Nephron progenitor cell (in vitro differentiated cells): Measurements from ENCODE around the gene GRIK3.

Experiments
- DNase-seq: peaks from one replicate; pipeline ENCODE4 v3.0.0; 2021
- H3K27ac Mint-ChIP-seq: 2 replicates; pipeline ENCODE4 v1.8.0; 2021; ENCODE audit warnings: mild to moderate bottlenecking, moderate library complexity, mixed read lengths
- H3K27me3 Mint-ChIP-seq: 2 replicates; pipeline ENCODE4 v1.8.0; 2021; ENCODE audit warnings: mild to moderate bottlenecking, low read depth, mixed read lengths; ENCODE audit not compliant: poor library complexity
- H3K36me3 Mint-ChIP-seq: 2 replicates; pipeline ENCODE4 v1.8.0; 2021; ENCODE audit warnings: low read depth, mixed read lengths
- H3K4me1 Mint-ChIP-seq: 2 replicates; pipeline ENCODE4 v1.8.0; 2021; ENCODE audit warnings: mixed read lengths
- H3K4me3 Mint-ChIP-seq: 2 replicates; pipeline ENCODE4 v1.8.0; 2021; ENCODE audit warnings: mild to moderate bottlenecking, moderate library complexity, mixed read lengths
- H3K9me3 Mint-ChIP-seq: 2 replicates; pipeline ENCODE4 v1.8.0; 2021; ENCODE audit warnings: mild to moderate bottlenecking, moderate library complexity, mixed read lengths
- TF ChIP-seq, protein P1 (sequence below): fragments of 200-600 bp; sonication (generic); IDR thresholded peaks from 2 replicates; pipeline ENCODE4 v1.5.0; 2021; ENCODE audit warnings: antibody characterized with exemption

Gene GRIK3

DNA sequence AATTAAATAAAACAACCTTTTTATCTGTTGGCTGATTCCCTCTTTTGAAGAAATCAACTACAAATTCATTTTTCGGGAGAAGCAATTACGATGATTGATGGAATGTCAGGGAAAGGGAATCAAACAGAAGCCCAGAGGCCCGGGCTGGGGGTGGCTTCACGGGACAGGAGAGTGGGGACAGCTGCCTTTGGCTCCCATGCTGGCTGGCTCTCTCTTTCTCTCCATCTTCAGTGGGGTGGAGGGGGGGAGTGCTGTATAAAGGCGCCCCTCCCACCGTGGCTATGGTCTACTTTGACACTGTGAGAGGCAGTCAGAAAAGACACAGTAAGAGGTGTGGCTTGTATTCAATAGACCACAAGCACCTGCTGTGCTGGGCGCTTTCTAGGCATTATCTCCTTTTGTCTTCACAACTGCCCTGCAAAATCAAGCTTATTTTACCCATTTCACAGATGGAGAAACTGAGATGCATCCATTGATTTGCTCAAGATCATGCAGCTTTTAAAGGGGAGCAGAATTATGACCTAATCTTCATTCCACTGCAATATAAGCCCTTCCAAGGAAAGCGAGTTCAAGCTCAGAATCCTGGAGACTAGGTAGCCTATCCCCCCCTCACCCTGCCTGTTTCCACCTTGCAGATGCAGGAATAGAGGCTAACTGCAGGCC lies 92.9 kb downstream of the GRIK3 start:
- Mint-ChIP-seq H3K27me3 (peaks cover 60% of the 10 kb centered on the region), H3K4me3 (no peak overlapping the region), H3K27ac (no peak overlapping the region), H3K4me1 (peaks cover 2% of the 10 kb centered on the region), H3K36me3 (no peaks in the 10 kb centered on the region), H3K9me3 (no peaks in the 10 kb centered on the region)
- no peak for DNase-seq
- TF ChIP-seq, protein P1, sequence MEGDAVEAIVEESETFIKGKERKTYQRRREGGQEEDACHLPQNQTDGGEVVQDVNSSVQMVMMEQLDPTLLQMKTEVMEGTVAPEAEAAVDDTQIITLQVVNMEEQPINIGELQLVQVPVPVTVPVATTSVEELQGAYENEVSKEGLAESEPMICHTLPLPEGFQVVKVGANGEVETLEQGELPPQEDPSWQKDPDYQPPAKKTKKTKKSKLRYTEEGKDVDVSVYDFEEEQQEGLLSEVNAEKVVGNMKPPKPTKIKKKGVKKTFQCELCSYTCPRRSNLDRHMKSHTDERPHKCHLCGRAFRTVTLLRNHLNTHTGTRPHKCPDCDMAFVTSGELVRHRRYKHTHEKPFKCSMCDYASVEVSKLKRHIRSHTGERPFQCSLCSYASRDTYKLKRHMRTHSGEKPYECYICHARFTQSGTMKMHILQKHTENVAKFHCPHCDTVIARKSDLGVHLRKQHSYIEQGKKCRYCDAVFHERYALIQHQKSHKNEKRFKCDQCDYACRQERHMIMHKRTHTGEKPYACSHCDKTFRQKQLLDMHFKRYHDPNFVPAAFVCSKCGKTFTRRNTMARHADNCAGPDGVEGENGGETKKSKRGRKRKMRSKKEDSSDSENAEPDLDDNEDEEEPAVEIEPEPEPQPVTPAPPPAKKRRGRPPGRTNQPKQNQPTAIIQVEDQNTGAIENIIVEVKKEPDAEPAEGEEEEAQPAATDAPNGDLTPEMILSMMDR, result no peak

GRCh38 chr1:36938819-36939218 lies 95.5 kb downstream of the GRIK3 start:
- Mint-ChIP-seq H3K9me3 (no peaks in the 10 kb centered on the region), H3K4me1 (no peaks in the 10 kb centered on the region), H3K4me3 (no peak overlapping the region), H3K27ac (no peak overlapping the region), H3K27me3 (peaks cover 57% of the 10 kb centered on the region), H3K36me3 (no peaks in the 10 kb centered on the region)
- TF ChIP-seq, protein P1, result no peak
- DNase-seq, result no peak

DNA sequence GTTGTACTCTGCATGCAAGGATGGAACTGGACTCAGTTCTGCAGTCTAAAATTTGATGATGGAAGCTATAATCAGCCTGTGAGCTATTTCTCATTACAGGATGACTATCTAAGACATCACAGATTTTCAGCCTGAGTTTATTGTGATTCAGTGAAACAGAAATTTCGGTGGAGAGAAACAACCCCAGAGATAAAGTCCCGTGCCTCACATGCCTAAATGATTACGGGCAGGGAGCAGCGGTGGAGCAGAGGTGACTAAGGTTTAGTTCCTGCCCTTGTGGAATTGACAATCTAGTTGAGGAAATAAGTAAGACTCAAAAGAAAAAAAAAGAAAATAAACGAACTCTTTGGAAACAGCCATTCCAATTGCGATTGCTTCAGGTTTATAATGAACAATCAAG lies 96.9 kb downstream of the GRIK3 start:
- no peaks in the 10 kb centered on the region for H3K36me3 Mint-ChIP-seq
- no peak for DNase-seq
- no peaks in the 10 kb centered on the region for H3K4me1 Mint-ChIP-seq
- H3K27me3 Mint-ChIP-seq, result peaks cover 50% of the 10 kb centered on the region
- H3K4me3 Mint-ChIP-seq, result no peak overlapping the region
- TF ChIP-seq, protein P1, result no peak
- no peak overlapping the region for H3K27ac Mint-ChIP-seq
- no peaks in the 10 kb centered on the region for H3K9me3 Mint-ChIP-seq

- Mint-ChIP-seq H3K4me1 (no peaks in the 10 kb centered on the region), H3K9me3 (no peaks in the 10 kb centered on the region), H3K27ac (no peak overlapping the region), H3K36me3 (no peaks in the 10 kb centered on the region), H3K4me3 (no peak overlapping the region), H3K27me3 (peaks cover 23% of the 10 kb centered on the region)
- DNase-seq, result no peak
- TF ChIP-seq, protein P1, result no peak
Measured at GRCh38 chr1:36934061-36934460, 100.3 kb downstream of the GRIK3 start.

DNA sequence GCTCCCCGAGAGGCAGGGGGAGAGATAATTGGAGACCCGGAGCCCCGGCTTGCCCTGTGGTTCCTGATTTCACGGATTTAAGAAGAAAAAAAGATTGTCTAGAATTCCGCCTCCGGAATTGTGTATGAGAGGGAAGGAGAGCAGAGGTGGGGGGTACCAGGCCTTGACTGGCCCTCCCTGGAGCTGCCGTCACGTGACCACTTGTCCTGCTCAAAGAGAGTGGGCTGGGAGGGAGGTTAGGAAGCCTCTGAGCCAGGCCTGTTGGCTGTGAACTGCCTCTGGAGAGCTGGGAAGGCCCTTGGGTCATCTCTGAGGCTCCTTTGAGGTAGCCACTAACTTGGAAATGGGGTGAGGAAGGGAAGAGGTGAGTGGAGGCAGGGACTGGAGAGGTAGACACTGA lies 106.5 kb downstream of the GRIK3 start:
- no peak overlapping the region for H3K27ac Mint-ChIP-seq
- no peaks in the 10 kb centered on the region for H3K36me3 Mint-ChIP-seq
- H3K4me3 Mint-ChIP-seq, result no peak overlapping the region
- H3K27me3 Mint-ChIP-seq, result no peaks in the 10 kb centered on the region
- DNase-seq, result no peak
- TF ChIP-seq, protein P1, result no peak
- peaks cover 14% of the 10 kb centered on the region for H3K4me1 Mint-ChIP-seq
- no peaks in the 10 kb centered on the region for H3K9me3 Mint-ChIP-seq

DNA sequence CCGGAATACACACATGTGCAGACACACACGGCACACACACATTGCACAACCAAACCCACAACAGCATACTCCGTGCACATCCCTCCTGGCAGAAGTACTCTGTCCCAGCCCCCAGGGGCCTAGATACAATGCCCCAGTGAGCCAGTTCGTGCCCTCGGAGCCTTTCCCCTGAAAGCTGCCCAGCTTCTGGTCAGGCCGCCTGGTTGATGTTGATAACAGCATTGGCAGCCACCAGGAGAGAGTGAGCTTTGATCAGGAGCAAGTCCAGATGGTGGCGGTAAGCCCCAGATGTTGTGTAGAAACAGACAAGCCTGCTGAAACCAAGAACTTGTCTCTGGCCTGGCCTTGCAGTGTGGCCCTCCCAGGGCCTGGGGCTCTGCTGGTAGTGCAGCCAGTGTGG lies 109.1 kb downstream of the GRIK3 start:
- no peak overlapping the region for H3K4me3 Mint-ChIP-seq
- H3K4me1 Mint-ChIP-seq, result peaks cover 14% of the 10 kb centered on the region
- no peak for DNase-seq

More for the DNA sequence above, 109.1 kb downstream of the GRIK3 start:
- Mint-ChIP-seq H3K27me3 (peaks cover 4% of the 10 kb centered on the region), H3K9me3 (no peaks in the 10 kb centered on the region), H3K27ac (no peak overlapping the region), H3K36me3 (no peaks in the 10 kb centered on the region)
- TF ChIP-seq, protein P1, result no peak
